Activated T-cell treated with anti-CD3 and anti-CD28 coated beads, Interleukin-2, amount 50 U/mL, for 24 hours (primary cell): ENCODE data around the gene KRT3.

Experiments used
- DNase-seq: peaks from one replicate; pipeline ENCODE4 v3.0.0-alpha.2; 2020
- H3K27ac Mint-ChIP-seq: 2 replicates; pipeline ENCODE4 v1.8.0; 2020; ENCODE audit warnings: mild to moderate bottlenecking, mixed read lengths
- H3K27me3 Mint-ChIP-seq: 2 replicates; pipeline ENCODE4 v1.8.0; 2020; ENCODE audit warnings: mixed read lengths
- H3K36me3 Mint-ChIP-seq: 2 replicates; pipeline ENCODE4 v1.8.0; 2020; ENCODE audit warnings: low read depth, mixed read lengths
- H3K4me1 Mint-ChIP-seq: 2 replicates; pipeline ENCODE4 v1.8.0; 2020; ENCODE audit warnings: low read depth, mixed read lengths
- H3K4me3 Mint-ChIP-seq: 2 replicates; pipeline ENCODE4 v1.8.0; 2020; ENCODE audit warnings: mild to moderate bottlenecking, moderate library complexity, mixed read lengths
- H3K9me3 Mint-ChIP-seq: 2 replicates; pipeline ENCODE4 v1.8.0; 2020; ENCODE audit warnings: mixed read lengths

KRT3 gene

GRCh38 chr12:52790427-52791270 is 5.3 kb downstream of the KRT3 start:
- Mint-ChIP-seq H3K27me3 (peaks cover 33% of the 10 kb centered on the region), H3K36me3 (no peaks in the 10 kb centered on the region), H3K27ac (no peak overlapping the region), H3K4me1 (peaks cover 40% of the 10 kb centered on the region), H3K9me3 (no peaks in the 10 kb centered on the region), H3K4me3 (no peak overlapping the region)
- no peak for DNase-seq

- H3K27me3 Mint-ChIP-seq, result peaks cover 33% of the 10 kb centered on the region
- H3K4me1 Mint-ChIP-seq, result peaks cover 38% of the 10 kb centered on the region
- peak; percentile 34 for DNase-seq
- H3K27ac Mint-ChIP-seq, result no peak overlapping the region
- H3K36me3 Mint-ChIP-seq, result no peaks in the 10 kb centered on the region
- H3K9me3 Mint-ChIP-seq, result no peaks in the 10 kb centered on the region
- H3K4me3 Mint-ChIP-seq, result no peak overlapping the region
Measured at GRCh38 chr12:52789637-52790426, 6.1 kb downstream of the KRT3 start.

GRCh38 chr12:52788876-52789636 is 6.9 kb downstream of the KRT3 start:
- Mint-ChIP-seq H3K4me3 (no peak overlapping the region), H3K4me1 (peaks cover 30% of the 10 kb centered on the region), H3K36me3 (no peaks in the 10 kb centered on the region), H3K9me3 (no peaks in the 10 kb centered on the region), H3K27ac (no peak overlapping the region), H3K27me3 (peaks cover 33% of the 10 kb centered on the region)
- no peak for DNase-seq

- DNase-seq, result no peak
- H3K4me3 Mint-ChIP-seq, result no peak overlapping the region
- no peak overlapping the region for H3K27ac Mint-ChIP-seq
- peaks cover 35% of the 10 kb centered on the region for H3K27me3 Mint-ChIP-seq
- no peaks in the 10 kb centered on the region for H3K36me3 Mint-ChIP-seq
- no peaks in the 10 kb centered on the region for H3K9me3 Mint-ChIP-seq
- peaks cover 27% of the 10 kb centered on the region for H3K4me1 Mint-ChIP-seq
Measured at GRCh38 chr12:52788192-52788875, 7.6 kb downstream of the KRT3 start.

GRCh38 chr12:52787324-52788191 is 8.4 kb downstream of the KRT3 start:
- no peaks in the 10 kb centered on the region for H3K9me3 Mint-ChIP-seq
- H3K27me3 Mint-ChIP-seq, result peaks cover 36% of the 10 kb centered on the region
- no peak overlapping the region for H3K27ac Mint-ChIP-seq
- no peak for DNase-seq
- H3K4me1 Mint-ChIP-seq, result peaks cover 20% of the 10 kb centered on the region
- no peaks in the 10 kb centered on the region for H3K36me3 Mint-ChIP-seq
- no peak overlapping the region for H3K4me3 Mint-ChIP-seq

GRCh38 chr12:52784909-52785308 is 11.0 kb downstream of the KRT3 start:
- Mint-ChIP-seq H3K4me1 (peaks cover 4% of the 10 kb centered on the region), H3K27ac (no peak overlapping the region), H3K9me3 (no peaks in the 10 kb centered on the region), H3K36me3 (no peaks in the 10 kb centered on the region), H3K4me3 (no peak overlapping the region), H3K27me3 (peaks cover 26% of the 10 kb centered on the region)
- DNase-seq, result no peak

- no peaks in the 10 kb centered on the region for H3K4me1 Mint-ChIP-seq
- DNase-seq, result no peak
- H3K27ac Mint-ChIP-seq, result no peak overlapping the region
- H3K4me3 Mint-ChIP-seq, result no peak overlapping the region
- H3K27me3 Mint-ChIP-seq, result peaks cover 14% of the 10 kb centered on the region
- no peaks in the 10 kb centered on the region for H3K9me3 Mint-ChIP-seq
- H3K36me3 Mint-ChIP-seq, result no peaks in the 10 kb centered on the region
Measured at GRCh38 chr12:52783563-52784316, 12.2 kb downstream of the KRT3 start.

GRCh38 chr12:52782502-52782901 is 13.4 kb downstream of the KRT3 start:
- Mint-ChIP-seq H3K4me1 (no peaks in the 10 kb centered on the region), H3K27me3 (peaks cover 3% of the 10 kb centered on the region), H3K4me3 (no peak overlapping the region), H3K27ac (no peak overlapping the region), H3K9me3 (no peaks in the 10 kb centered on the region), H3K36me3 (no peaks in the 10 kb centered on the region)
- DNase-seq, result no peak

- Mint-ChIP-seq H3K27me3 (peaks cover 3% of the 10 kb centered on the region), H3K9me3 (no peaks in the 10 kb centered on the region), H3K27ac (no peak overlapping the region), H3K4me1 (no peaks in the 10 kb centered on the region), H3K36me3 (no peaks in the 10 kb centered on the region), H3K4me3 (no peak overlapping the region)
- no peak for DNase-seq
Measured at GRCh38 chr12:52781399-52782082, 14.4 kb downstream of the KRT3 start.

GRCh38 chr12:52779914-52780313 is 16.0 kb downstream of the KRT3 start:
- Mint-ChIP-seq H3K4me3 (no peak overlapping the region), H3K36me3 (no peaks in the 10 kb centered on the region), H3K27me3 (peaks cover 3% of the 10 kb centered on the region), H3K27ac (no peak overlapping the region), H3K4me1 (no peaks in the 10 kb centered on the region), H3K9me3 (no peaks in the 10 kb centered on the region)
- DNase-seq, result no peak

- H3K4me1 Mint-ChIP-seq, result no peaks in the 10 kb centered on the region
- H3K36me3 Mint-ChIP-seq, result no peaks in the 10 kb centered on the region
- DNase-seq, result no peak
- H3K27me3 Mint-ChIP-seq, result peaks cover 3% of the 10 kb centered on the region
- H3K27ac Mint-ChIP-seq, result no peak overlapping the region
- no peak overlapping the region for H3K4me3 Mint-ChIP-seq
- H3K9me3 Mint-ChIP-seq, result no peaks in the 10 kb centered on the region
Measured at GRCh38 chr12:52778833-52779232, 17.1 kb downstream of the KRT3 start.

GRCh38 chr12:52777566-52777965 is 18.4 kb downstream of the KRT3 start:
- no peaks in the 10 kb centered on the region for H3K9me3 Mint-ChIP-seq
- H3K36me3 Mint-ChIP-seq, result no peaks in the 10 kb centered on the region
- no peaks in the 10 kb centered on the region for H3K4me1 Mint-ChIP-seq
- DNase-seq, result no peak
- H3K27ac Mint-ChIP-seq, result no peak overlapping the region
- no peaks in the 10 kb centered on the region for H3K27me3 Mint-ChIP-seq
- no peak overlapping the region for H3K4me3 Mint-ChIP-seq
